ENCODE results near the gene FOXE1. TPM values are rescaled to one million over a fixed set of nuclear protein-coding genes. Genes with fewer than 3 reads are reported as not detected.

Gene FOXE1
- polyA plus RNA-seq, 4 donors: 0.05 to 0.07 TPM; not detected in 2

GRCh38 chr9:97861148-97861475, 8.1 kb downstream of the FOXE1 start:
- DNase-seq (ENCODE audit: low read depth in 4 of 4, low spot score in 2 of 4): no peak

GRCh38 chr9:97863314-97863713, 10.3 kb downstream of the FOXE1 start:
- DNase-seq (ENCODE audit: low read depth in 4 of 4, low spot score in 2 of 4): no peak

- no peak for DNase-seq (ENCODE audit: low read depth in 4 of 4, low spot score in 2 of 4)
Observed at GRCh38 chr9:97864396-97864795, 11.4 kb downstream of the FOXE1 start.

GRCh38 chr9:97866300-97866699, 13.3 kb downstream of the FOXE1 start:
- DNase-seq (ENCODE audit: low read depth in 4 of 4, low spot score in 2 of 4): no peak

GRCh38 chr9:97866848-97867247, 13.8 kb downstream of the FOXE1 start:
- no peak for DNase-seq (ENCODE audit: low read depth in 4 of 4, low spot score in 2 of 4)

- DNase-seq (ENCODE audit: low read depth in 4 of 4, low spot score in 2 of 4): no peak
Observed at GRCh38 chr9:97868859-97869258, 15.8 kb downstream of the FOXE1 start.

- DNase-seq (ENCODE audit: low read depth in 4 of 4, low spot score in 2 of 4): no peak
Observed at GRCh38 chr9:97873425-97873824, 20.4 kb downstream of the FOXE1 start.

- no peak for DNase-seq (ENCODE audit: low read depth in 4 of 4, low spot score in 2 of 4)
Observed at GRCh38 chr9:97873882-97874281, 20.9 kb downstream of the FOXE1 start.

- no peak for DNase-seq (ENCODE audit: low read depth in 4 of 4, low spot score in 2 of 4)
Observed at GRCh38 chr9:97874624-97875023, 21.6 kb downstream of the FOXE1 start.

GRCh38 chr9:97875111-97875510, 22.1 kb downstream of the FOXE1 start:
- DNase-seq (ENCODE audit: low read depth in 4 of 4, low spot score in 2 of 4): no peak

- DNase-seq (ENCODE audit: low read depth in 4 of 4, low spot score in 2 of 4): no peak
Observed at GRCh38 chr9:97876061-97876460, 23.0 kb downstream of the FOXE1 start.

GRCh38 chr9:97880336-97880735, 27.3 kb downstream of the FOXE1 start:
- DNase-seq (ENCODE audit: low read depth in 4 of 4, low spot score in 2 of 4): no peak

GRCh38 chr9:97889941-97890887, 37.2 kb downstream of the FOXE1 start:
- DNase-seq (ENCODE audit: low read depth in 4 of 4, low spot score in 2 of 4): no peak

- DNase-seq (ENCODE audit: low read depth in 4 of 4, low spot score in 2 of 4): no peak
Observed at GRCh38 chr9:97891736-97892135, 38.7 kb downstream of the FOXE1 start.

GRCh38 chr9:97892421-97892820, 39.4 kb downstream of the FOXE1 start:
- DNase-seq (ENCODE audit: low read depth in 4 of 4, low spot score in 2 of 4): no peak

GRCh38 chr9:97895211-97895610, 42.2 kb downstream of the FOXE1 start:
- no peak for DNase-seq (ENCODE audit: low read depth in 4 of 4, low spot score in 2 of 4)

GRCh38 chr9:97895695-97896332, 42.8 kb downstream of the FOXE1 start:
- no peak for DNase-seq (ENCODE audit: low read depth in 4 of 4, low spot score in 2 of 4)

GRCh38 chr9:97900103-97900737, 47.2 kb downstream of the FOXE1 start:
- no peak for DNase-seq (ENCODE audit: low read depth in 4 of 4, low spot score in 2 of 4)

- no peak for DNase-seq (ENCODE audit: low read depth in 4 of 4, low spot score in 2 of 4)
Observed at GRCh38 chr9:97900738-97901565, 47.9 kb downstream of the FOXE1 start.

GRCh38 chr9:97903177-97903576, 50.2 kb downstream of the FOXE1 start:
- DNase-seq (ENCODE audit: low read depth in 4 of 4, low spot score in 2 of 4): no peak

GRCh38 chr9:97904725-97905124, 51.7 kb downstream of the FOXE1 start:
- DNase-seq (ENCODE audit: low read depth in 4 of 4, low spot score in 2 of 4): no peak

Measured in left renal cortex interstitium (tissue), 4 donors.